NCI-H2107 treated with DMSO at 0.1 percent for 48 hours (cell line): ENCODE measurements around the gene REV1.
A peak's percentile ranks its signal among the peaks of the same experiment; 100 is the strongest.

ENCODE experiments used
- DNase-seq: peaks from one replicate; lab custom pipeline; 2025; ENCODE audit not compliant: unreplicated experiment; lab: John Stamatoyannopoulos, UW

The REV1 gene

GRCh38 chr2:99451280-99451679 lies 38.5 kb downstream of the REV1 start:
- DNase-seq, result peak; percentile 70

GRCh38 chr2:99450199-99450598 lies 39.6 kb downstream of the REV1 start:
- DNase-seq, result no peak

GRCh38 chr2:99448556-99448955 lies 41.3 kb downstream of the REV1 start:
- DNase-seq, result no peak

DNA sequence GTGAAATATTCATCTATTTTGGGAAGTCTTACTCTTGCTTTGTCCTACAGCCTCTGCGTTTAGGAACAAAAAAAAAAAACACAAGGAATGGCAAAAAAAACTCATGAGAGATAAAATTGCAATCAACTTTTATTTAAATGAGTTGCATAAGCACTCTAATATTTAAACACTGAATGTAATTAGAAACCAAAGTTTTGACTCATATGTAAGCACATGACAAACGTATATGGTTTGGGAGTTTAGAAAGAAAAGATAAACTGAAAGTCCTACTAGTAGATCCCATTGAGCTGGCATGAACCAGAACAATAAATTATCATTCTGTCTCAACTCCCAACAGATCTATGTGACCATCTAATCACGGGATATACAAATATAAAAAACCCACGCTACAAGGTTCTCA lies 44.8 kb downstream of the REV1 start:
- no peak for DNase-seq

DNA sequence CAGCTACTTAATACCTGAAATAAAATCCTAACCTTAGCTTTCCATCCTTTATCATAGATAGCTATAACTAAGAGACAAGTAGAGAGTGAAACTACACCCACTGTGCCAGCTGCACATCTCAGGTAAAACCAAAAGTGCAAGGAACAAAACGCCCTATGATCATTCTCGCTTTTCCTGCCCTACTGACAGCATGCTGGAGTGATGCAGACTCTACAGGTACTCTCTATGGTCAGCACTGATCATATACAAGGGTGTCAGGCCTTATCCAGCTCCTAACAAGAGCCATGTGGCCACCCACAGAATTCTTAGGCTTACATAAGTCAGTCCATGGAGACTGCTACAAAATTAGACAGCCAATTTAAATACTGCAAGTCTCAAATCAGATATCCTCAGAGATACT lies 45.6 kb downstream of the REV1 start:
- no peak for DNase-seq

GRCh38 chr2:99442837-99443236 lies 47.0 kb downstream of the REV1 start:
- no peak for DNase-seq

DNA sequence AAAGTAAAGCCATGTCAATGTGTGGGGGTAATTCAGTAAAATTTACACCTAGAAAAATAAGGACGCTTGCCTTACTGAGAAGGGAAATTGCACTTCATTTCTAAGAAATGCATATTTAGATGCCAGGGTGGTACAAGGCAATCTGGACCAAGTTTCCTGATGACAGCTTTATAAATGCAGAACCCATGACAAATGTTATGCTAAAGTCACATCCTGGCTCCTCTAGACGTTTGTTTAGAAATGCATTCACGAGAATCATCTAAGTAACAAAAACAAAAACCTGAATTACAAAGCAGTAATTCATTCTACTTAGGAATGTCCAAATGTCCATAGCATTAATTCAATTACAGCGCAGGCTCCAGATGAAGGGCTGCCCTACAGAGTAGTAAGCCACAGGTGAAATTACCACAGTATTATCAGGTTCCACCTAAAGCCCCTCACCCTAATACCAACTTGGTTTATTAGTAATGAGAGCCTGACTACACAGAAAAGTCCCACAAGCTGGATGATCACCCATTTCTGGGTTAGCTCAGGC lies 49.8 kb downstream of the REV1 start:
- no peak for DNase-seq

DNA sequence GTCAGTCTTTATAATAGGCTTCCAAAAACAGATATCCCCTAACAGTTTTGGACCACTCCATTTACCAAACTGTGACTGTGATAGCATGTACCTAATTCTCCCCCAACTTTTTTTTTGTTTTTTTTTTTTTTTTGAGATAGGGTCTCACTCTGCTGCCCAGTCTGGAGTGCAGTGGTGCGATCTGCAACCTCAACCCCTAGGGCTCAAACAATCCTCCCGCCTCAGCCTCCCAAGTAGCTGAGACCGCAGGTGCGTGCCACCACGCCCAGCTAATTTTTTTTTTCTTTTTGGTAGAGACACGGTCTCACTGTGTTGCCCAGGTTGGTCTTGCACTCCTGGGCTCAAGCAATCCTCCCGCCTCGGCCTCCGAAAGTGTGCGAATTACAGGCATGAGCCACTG lies 52.9 kb downstream of the REV1 start:
- no peak for DNase-seq

- DNase-seq, result no peak
These were observed 56.5 kb downstream of the REV1 start for GRCh38 chr2:99433340-99433739.

DNA sequence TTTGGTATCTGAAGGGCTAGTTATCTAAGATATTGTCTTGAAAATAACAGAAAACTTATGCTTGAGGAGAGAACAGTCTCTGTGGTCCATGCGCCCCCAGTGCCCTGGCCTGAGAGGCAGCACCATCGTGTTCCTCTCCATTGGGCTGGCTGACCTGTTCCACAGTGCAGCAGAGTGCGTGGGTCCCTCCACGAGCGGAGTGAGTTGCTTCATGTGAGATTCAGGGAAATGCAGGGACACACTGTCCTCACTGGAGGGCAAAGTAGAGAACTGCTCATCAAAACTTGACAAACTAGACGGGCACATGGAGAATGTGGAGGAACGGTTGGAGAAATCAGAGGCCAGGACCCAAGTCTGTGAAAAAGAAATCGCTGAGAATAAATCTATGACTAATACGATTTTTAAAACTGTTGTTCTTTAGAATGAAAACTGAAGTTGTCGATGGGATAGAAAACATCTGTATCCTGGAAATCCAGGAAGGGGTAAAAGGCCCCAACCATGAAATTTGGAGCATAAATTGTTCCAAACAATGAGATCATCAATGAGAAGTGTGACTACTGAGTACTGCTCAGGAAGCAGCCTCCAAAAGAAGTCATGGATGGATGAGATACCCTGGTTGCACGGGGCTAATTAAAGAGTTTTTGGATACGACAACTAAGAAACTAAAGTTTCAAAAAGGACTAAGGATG lies 58.1 kb downstream of the REV1 start:
- DNase-seq, result no peak

- DNase-seq, result peak; percentile 77
These were observed 59.1 kb downstream of the REV1 start for GRCh38 chr2:99430614-99431291.

DNA sequence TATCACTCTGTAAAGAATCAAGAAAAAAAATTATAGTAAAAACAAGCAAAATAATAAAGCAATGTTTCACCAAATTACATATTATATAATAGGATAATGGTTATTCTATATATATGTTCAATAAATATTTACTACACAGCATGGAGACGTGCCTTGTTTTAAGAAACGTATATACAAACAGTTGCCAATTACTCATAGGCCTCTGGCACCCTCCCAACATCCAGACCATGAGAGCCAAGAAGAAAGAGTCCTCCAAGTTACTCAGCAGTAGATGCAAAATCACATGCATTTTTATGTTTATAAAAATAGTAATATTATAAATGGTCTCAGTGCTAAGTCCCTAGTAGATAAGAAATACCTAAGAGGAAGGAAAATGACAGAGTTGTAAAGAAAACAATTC lies 64.8 kb downstream of the REV1 start:
- DNase-seq, result no peak

- DNase-seq, result no peak
These were observed 65.4 kb downstream of the REV1 start for GRCh38 chr2:99424371-99424770.

DNA sequence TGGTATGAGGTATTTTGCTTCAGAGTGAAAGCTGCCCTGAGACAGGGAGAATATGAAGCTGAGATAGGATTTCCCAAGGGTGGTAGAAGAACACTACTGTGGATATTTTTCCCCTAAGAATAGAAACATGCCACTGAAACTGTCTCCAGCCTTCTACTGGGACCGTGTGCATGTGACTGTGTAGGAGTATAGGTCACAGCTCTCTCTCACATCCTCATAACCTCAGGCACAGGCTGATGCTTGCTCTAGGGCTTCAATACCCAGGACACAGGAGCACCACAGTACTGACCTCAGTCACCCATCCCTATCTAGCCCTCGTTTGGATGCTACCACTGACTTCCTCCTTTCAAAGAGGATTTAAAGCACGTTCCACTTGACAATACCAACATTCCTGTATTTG lies 67.2 kb downstream of the REV1 start:
- no peak for DNase-seq

DNA sequence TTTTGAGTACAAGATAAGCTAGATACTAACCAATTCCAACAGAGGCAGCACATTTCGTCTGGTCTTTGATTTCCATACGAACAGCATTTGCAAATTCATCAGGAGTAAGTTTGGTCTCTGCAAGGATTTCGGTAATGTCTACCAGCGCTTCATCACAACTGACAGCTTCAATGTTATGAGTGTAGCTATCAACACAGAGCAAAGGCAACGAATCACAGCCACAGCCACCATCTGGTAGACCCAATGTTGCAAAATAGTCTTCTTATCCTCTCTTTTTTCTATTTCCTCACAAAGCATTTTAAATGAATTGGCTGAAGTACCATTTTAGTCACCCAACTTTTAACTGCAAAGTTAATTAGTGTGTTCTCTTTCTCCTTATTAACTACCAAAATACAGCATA lies 68.3 kb downstream of the REV1 start:
- DNase-seq, result no peak

DNA sequence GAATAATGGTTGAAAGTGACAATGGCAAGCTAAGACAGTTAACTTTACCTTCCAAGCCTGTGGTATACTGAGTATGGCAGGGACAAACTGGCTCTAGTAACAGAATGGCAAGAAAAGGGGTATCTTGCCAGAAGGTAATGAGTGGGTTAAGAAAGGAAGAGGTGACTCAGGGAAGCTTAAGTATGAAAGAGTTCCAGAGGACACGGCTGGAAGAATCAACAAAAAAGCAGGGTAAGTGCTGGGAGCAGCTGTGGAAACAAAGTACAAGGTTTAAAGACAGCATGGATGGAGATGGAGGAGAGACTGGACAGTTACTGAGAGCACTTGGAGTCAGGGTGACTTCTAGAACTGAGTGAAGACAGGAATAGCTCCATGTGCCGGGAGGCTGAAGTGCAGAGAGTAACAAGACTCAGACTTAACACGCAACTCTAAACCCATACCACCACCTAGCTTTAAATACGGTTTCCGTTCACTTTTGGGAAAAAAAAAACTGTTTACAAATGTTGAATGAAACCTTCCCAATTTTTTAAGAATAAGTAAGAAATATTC lies 69.0 kb downstream of the REV1 start:
- no peak for DNase-seq

- DNase-seq, result no peak
These were observed 69.8 kb downstream of the REV1 start for GRCh38 chr2:99420031-99420430.

DNA sequence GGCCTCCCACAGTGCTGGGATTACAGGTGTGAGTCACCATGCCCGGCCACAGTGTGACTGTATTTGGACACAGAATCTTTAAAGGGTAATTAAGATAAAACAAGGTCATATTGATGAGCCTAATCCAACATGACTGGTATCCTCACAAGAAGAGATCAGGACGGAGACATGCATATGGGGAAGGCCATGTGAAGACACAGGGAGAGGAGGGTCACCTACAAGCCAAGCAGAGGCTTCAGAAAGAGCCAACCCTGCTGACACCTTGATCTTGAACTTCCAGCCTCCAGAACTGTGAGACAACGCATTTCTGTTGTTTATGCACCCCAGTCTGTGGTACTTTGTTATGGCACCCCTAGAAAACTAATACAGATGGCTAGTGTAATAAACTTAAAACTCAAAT lies 72.4 kb downstream of the REV1 start:
- no peak for DNase-seq

DNA sequence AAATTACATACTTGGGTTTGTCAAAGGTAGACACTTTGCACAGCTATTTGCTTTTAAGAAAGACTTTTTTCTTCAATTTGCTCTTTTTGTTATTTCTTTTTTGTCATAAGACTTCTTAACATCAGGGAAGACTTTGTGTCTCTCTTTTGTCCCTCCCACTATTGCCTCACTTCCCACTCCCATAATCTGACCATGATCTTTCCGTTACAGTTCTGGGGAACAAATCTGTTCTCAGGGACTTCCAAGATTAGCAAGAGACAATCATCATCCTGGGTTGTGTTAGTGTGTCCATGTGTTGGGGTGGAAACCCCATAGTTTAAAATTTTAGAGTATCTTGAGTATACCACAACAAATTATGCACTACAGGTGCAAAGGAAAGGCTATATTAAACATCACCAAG lies 75.3 kb downstream of the REV1 start:
- no peak for DNase-seq

GRCh38 chr2:99410276-99410675 lies 79.5 kb downstream of the REV1 start:
- DNase-seq, result no peak

GRCh38 chr2:99406137-99406536 lies 83.7 kb downstream of the REV1 start:
- no peak for DNase-seq
